Liver (tissue), 9 donors: Measurements from ENCODE around the gene CSNK1G2. TPM values are rescaled to one million over a fixed set of nuclear protein-coding genes. Genes with fewer than 3 reads are reported as not detected.

Experiments
- DNase-seq: peaks from one replicate; pipeline ENCODE4 v3.0.0-alpha.2; 2017; ENCODE audit warnings: low spot score
- H3K27ac ChIP-seq, 2 donors: one replicate each; pipeline ENCODE4 v1.7.0; 2013; ENCODE audit warnings: inconsistent platforms in 2 of 2, low read length in 2 of 2, control low read depth in 1 of 2, low read depth in 1 of 2, mild to moderate bottlenecking in 1 of 2
- H3K27me3 ChIP-seq, 4 donors: one replicate each; pipeline versions ENCODE4 v1.6.1 to v1.7.0; 2013; ENCODE audit warnings: low read length in 3 of 4, inconsistent platforms in 1 of 4, mild to moderate bottlenecking in 1 of 4, moderate library complexity in 1 of 4; ENCODE audit not compliant: control insufficient read depth in 4 of 4, insufficient read depth in 4 of 4
- H3K36me3 ChIP-seq, 4 donors: one replicate each; pipeline versions ENCODE4 v1.6.1 to v1.7.0; 2013; ENCODE audit warnings: low read length in 3 of 4, mild to moderate bottlenecking in 3 of 4, low read depth in 1 of 4, moderate library complexity in 1 of 4; ENCODE audit not compliant: control insufficient read depth in 4 of 4, insufficient read depth in 3 of 4
- H3K4me1 ChIP-seq, 4 donors: one replicate each; pipeline versions ENCODE4 v1.6.1 to v1.7.0; 2013; ENCODE audit warnings: low read length in 3 of 4, mild to moderate bottlenecking in 3 of 4, moderate library complexity in 1 of 4; ENCODE audit not compliant: control insufficient read depth in 4 of 4, insufficient read depth in 4 of 4
- H3K4me3 ChIP-seq, 3 donors: one replicate each; pipeline versions ENCODE4 v1.6.1 to v1.7.0; 2013; ENCODE audit warnings: low read length in 3 of 3, control low read depth in 1 of 3, low read depth in 1 of 3, mild to moderate bottlenecking in 1 of 3
- H3K9ac ChIP-seq, 2 donors: one replicate each; pipeline ENCODE4 v1.7.0; 2013; ENCODE audit warnings: low read length in 2 of 2, mild to moderate bottlenecking in 2 of 2, moderate library complexity in 2 of 2, control low read depth in 1 of 2, low read depth in 1 of 2
- H3K9me3 ChIP-seq, 4 donors: one replicate each; pipeline versions ENCODE4 v1.6.1 to v1.7.0; 2013; ENCODE audit warnings: low read length in 3 of 4; ENCODE audit not compliant: control insufficient read depth in 4 of 4
- ATF3 ChIP-seq: IDR thresholded peaks from 2 replicates; pipeline ENCODE4 v1.6.1; 2016; ENCODE audit warnings: antibody characterized with exemption
- CTCF ChIP-seq: fragments of 150-350 bp; IDR thresholded peaks from 2 replicates; pipeline ENCODE4 v1.5.1; 2017; ENCODE audit warnings: improper control_type of control experiment, low read depth, low read length; ENCODE audit not compliant: missing input control
- EGR1 ChIP-seq, 2 donors: IDR thresholded peaks; 2 replicates each; pipeline ENCODE4 v1.6.1; 2016 to 2018; ENCODE audit warnings: antibody characterized with exemption in 2 of 2, low read depth in 2 of 2
- FOXA1 ChIP-seq: IDR thresholded peaks from 2 replicates; pipeline ENCODE4 v1.6.1; 2016; ENCODE audit warnings: antibody characterized with exemption
- FOXA2 ChIP-seq: IDR thresholded peaks from 2 replicates; pipeline ENCODE4 v1.6.1; 2016; ENCODE audit warnings: antibody characterized with exemption
- GABPA ChIP-seq, 2 donors: IDR thresholded peaks in 1 of 2; conservative IDR thresholded peaks in 1 of 2; 2 replicates each; pipeline ENCODE4 v1.6.1; 2016; ENCODE audit warnings: antibody characterized with exemption in 2 of 2, mild to moderate bottlenecking in 1 of 2, moderate library complexity in 1 of 2
- HNF4A ChIP-seq, 2 donors: conservative IDR thresholded peaks; 2 replicates each; pipeline ENCODE4 v1.6.1; 2016; ENCODE audit warnings: antibody characterized with exemption in 2 of 2, mild to moderate bottlenecking in 2 of 2
- HNF4G ChIP-seq: IDR thresholded peaks from 2 replicates; pipeline ENCODE4 v1.6.1; 2016; ENCODE audit warnings: antibody characterized with exemption
- JUND ChIP-seq, 2 donors: IDR thresholded peaks; 2 replicates each; pipeline ENCODE4 v1.6.1; 2016; ENCODE audit warnings: antibody characterized with exemption in 2 of 2
- NR2F2 ChIP-seq: IDR thresholded peaks from 2 replicates; pipeline ENCODE4 v1.6.1; 2016; ENCODE audit warnings: antibody characterized with exemption
- RAD21 ChIP-seq, 2 donors: IDR thresholded peaks; 2 replicates each; pipeline ENCODE4 v1.6.1; 2016; ENCODE audit warnings: antibody characterized with exemption in 2 of 2, mild to moderate bottlenecking in 2 of 2
- RXRA ChIP-seq, 2 donors: IDR thresholded peaks; 2 replicates each; pipeline ENCODE4 v1.6.1; 2017 to 2018; ENCODE audit warnings: antibody characterized with exemption in 2 of 2, mild to moderate bottlenecking in 1 of 2
- SP1 ChIP-seq: IDR thresholded peaks from 2 replicates; pipeline ENCODE4 v1.6.1; 2018; ENCODE audit warnings: antibody characterized with exemption, mild to moderate bottlenecking
- TAF1 ChIP-seq: conservative IDR thresholded peaks from 2 replicates; pipeline ENCODE4 v1.6.1; 2016; ENCODE audit warnings: antibody characterized with exemption, mild to moderate bottlenecking
- YY1 ChIP-seq: IDR thresholded peaks from 2 replicates; pipeline ENCODE4 v1.6.1; 2016; ENCODE audit warnings: antibody characterized with exemption, mild to moderate bottlenecking
- WGBS: extraction: QIAGEN DNeasy Blood & Tissue Kit; methylation state at CpG from one replicate; pipeline ENCODE4 v1.1.7; 2013; 5-methylcytosine and 5-hydroxymethylcytosine counted together
- polyA plus RNA-seq, 2 donors: library from polyadenylated mRNA; stranded (reverse) in 1 of 2; unstranded in 1 of 2; fragments of 200-250 nt in 1 of 2; fragments of >200 nt in 1 of 2; fragmentation: Nextera tagmentation in 1 of 2; extraction: Ambion mirVana in 1 of 2; gene quantifications; one replicate each; pipeline versions ENCODE4 v1.2.1 to v1.2.3, GENCODE V29; 2013 to 2015
- total RNA-seq, 2 donors: library from RNA; depleted of rRNA; stranded (reverse); fragments of >200 nt; gene quantifications; one replicate each; pipeline ENCODE4 v1.2.3, GENCODE V29; 2014
- TF ChIP-seq, protein P1 (sequence below): IDR thresholded peaks from 2 replicates; pipeline ENCODE4 v1.6.1; 2016; ENCODE audit warnings: antibody characterized with exemption
- TF ChIP-seq, protein P2 (sequence below): IDR thresholded peaks from 2 replicates; pipeline ENCODE4 v1.6.1; 2016; ENCODE audit warnings: antibody characterized with exemption
- TF ChIP-seq, protein P3 (sequence below): IDR thresholded peaks from 2 replicates; pipeline ENCODE4 v1.6.1; 2016; ENCODE audit warnings: antibody characterized with exemption, mild to moderate bottlenecking
- donor health status: healthy.
- donor health status: healthy.
- donor health status: healthy.
- donor health status: healthy.
- donor health status: healthy.

Gene CSNK1G2
- total and polyA plus RNA-seq, 4 donors: 3.5 to 30.6 (median 23.9) TPM

DNA sequence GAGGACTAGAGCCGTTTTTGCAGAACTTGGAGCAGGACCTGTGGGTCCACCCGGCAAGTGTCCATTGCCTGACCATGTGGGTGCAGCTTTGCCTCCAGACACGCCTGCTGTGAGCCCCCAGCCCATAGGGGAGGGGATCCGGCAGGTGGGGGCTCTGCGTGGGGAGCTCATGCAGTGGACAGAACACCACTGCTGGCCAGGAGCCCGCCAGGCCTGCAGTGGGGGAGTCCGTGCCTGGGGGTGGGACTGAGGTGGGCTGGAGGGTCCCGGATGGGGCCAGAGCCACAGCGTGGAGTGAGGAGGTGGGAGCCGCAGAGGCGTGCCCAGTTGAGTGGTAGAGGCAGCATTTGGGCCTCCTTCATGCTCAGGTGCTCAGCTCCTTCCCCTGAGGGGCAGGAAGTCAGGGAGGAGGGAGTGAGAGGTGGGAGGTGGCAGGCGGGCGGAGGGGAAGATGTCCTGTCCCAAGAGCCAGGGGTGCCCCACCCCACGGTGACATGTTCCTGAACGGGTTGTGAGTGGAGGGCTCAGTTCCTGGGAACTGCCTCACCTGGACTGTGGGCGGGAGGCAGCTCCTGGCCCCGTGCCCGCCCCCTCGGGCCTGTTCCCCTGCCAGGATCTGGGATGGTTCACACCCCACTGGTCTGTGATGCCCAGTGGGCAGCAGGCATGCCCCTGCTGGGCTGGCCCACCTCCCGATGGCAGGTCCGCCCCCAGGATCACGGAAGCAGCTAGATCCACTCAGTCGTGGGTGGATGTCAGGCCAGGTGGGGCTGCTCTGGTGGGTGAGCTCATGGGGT lies 27.0 kb upstream of the CSNK1G2 start:
- Histone ChIP-seq H3K4me1 (peaks cover 0 to 5% (median 0%) of the 10 kb centered on the region in 4 donors), H3K9ac (no peak overlapping the region), H3K27me3 (no peaks in the 10 kb centered on the region), H3K36me3 (peaks cover 0 to 16% (median 4%) of the 10 kb centered on the region in 4 donors), H3K9me3 (no peaks in the 10 kb centered on the region), H3K4me3 (no peak overlapping the region), H3K27ac (no peak overlapping the region)
- 93% methylated on average over 23 of the region's 23 CpGs for WGBS
- DNase-seq: no peak
- TF ChIP-seq FOXA2 (no peak), NR2F2 (no peak), HNF4A (conservative IDR thresholded peaks at IDR 0.05) (no peak), RXRA (IDR thresholded peaks at IDR 0.05) (no peak), YY1 (no peak), JUND (IDR thresholded peaks at IDR 0.05) (no peak), ATF3 (no peak), CTCF (no peak), TAF1 (no peak), GABPA (IDR thresholded peaks at IDR 0.05 in 1 of 2, conservative IDR thresholded peaks at IDR 0.05 in 1 of 2) (no peak), SP1 (no peak), HNF4G (no peak), FOXA1 (no peak), EGR1 (IDR thresholded peaks at IDR 0.05; ENCODE audit: low read depth in 2 of 2) (no peak), RAD21 (IDR thresholded peaks at IDR 0.05) (no peak)
- TF ChIP-seq, protein P1, sequence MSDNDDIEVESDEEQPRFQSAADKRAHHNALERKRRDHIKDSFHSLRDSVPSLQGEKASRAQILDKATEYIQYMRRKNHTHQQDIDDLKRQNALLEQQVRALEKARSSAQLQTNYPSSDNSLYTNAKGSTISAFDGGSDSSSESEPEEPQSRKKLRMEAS: no peak
- TF ChIP-seq, protein P2, sequence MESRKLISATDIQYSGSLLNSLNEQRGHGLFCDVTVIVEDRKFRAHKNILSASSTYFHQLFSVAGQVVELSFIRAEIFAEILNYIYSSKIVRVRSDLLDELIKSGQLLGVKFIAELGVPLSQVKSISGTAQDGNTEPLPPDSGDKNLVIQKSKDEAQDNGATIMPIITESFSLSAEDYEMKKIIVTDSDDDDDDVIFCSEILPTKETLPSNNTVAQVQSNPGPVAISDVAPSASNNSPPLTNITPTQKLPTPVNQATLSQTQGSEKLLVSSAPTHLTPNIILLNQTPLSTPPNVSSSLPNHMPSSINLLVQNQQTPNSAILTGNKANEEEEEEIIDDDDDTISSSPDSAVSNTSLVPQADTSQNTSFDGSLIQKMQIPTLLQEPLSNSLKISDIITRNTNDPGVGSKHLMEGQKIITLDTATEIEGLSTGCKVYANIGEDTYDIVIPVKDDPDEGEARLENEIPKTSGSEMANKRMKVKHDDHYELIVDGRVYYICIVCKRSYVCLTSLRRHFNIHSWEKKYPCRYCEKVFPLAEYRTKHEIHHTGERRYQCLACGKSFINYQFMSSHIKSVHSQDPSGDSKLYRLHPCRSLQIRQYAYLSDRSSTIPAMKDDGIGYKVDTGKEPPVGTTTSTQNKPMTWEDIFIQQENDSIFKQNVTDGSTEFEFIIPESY: no peak
- TF ChIP-seq, protein P3, sequence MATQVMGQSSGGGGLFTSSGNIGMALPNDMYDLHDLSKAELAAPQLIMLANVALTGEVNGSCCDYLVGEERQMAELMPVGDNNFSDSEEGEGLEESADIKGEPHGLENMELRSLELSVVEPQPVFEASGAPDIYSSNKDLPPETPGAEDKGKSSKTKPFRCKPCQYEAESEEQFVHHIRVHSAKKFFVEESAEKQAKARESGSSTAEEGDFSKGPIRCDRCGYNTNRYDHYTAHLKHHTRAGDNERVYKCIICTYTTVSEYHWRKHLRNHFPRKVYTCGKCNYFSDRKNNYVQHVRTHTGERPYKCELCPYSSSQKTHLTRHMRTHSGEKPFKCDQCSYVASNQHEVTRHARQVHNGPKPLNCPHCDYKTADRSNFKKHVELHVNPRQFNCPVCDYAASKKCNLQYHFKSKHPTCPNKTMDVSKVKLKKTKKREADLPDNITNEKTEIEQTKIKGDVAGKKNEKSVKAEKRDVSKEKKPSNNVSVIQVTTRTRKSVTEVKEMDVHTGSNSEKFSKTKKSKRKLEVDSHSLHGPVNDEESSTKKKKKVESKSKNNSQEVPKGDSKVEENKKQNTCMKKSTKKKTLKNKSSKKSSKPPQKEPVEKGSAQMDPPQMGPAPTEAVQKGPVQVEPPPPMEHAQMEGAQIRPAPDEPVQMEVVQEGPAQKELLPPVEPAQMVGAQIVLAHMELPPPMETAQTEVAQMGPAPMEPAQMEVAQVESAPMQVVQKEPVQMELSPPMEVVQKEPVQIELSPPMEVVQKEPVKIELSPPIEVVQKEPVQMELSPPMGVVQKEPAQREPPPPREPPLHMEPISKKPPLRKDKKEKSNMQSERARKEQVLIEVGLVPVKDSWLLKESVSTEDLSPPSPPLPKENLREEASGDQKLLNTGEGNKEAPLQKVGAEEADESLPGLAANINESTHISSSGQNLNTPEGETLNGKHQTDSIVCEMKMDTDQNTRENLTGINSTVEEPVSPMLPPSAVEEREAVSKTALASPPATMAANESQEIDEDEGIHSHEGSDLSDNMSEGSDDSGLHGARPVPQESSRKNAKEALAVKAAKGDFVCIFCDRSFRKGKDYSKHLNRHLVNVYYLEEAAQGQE: no peak
